H1 (cell line): Measurements from ENCODE around the gene TMEM116. TPM values are rescaled to one million over a fixed set of nuclear protein-coding genes. Genes with fewer than 3 reads are reported as not detected.

Source experiments
- CTCF ChIA-PET: fragments of 300-600 bp; sonication (Branson Sonifier 250); formaldehyde crosslinking; loops from one replicate; lab custom pipeline; 2021; ENCODE audit not compliant: partially characterized antibody; lab: Charles Lee
- POLR2A ChIA-PET: fragments of 300-600 bp; sonication (Branson Sonifier 250); formaldehyde crosslinking; loops from one replicate; lab custom pipeline; 2021; ENCODE audit warnings: inconsistent platforms; ENCODE audit not compliant: partially characterized antibody; lab: Charles Lee
- DNase-seq, 2 experiments: peaks; one replicate each; pipeline versions ENCODE4 v3.0.0 to v3.0.0-alpha.2; 2010 to 2022; ENCODE audit warnings: low spot score in 2 of 2, low read depth in 1 of 2, mixed read lengths in 1 of 2
- FAIRE-seq: peaks from 2 replicates; lab custom pipeline; 2011; peaks lifted over from hg19 to GRCh38; lab: Jason Lieb, UNC
- H2AFZ ChIP-seq: 2 replicates; pipeline ENCODE4 v1.8.1; 2012; ENCODE audit warnings: low read length, inconsistent platforms
- H2AK5ac ChIP-seq: 2 replicates; pipeline ENCODE4 v1.6.1; 2013; ENCODE audit warnings: low read depth, low read length
- H2BK120ac ChIP-seq: replicated peaks from 2 replicates; pipeline ENCODE3; 2013; ENCODE audit warnings: low read depth, low read length, inconsistent platforms
- H2BK12ac ChIP-seq: 2 replicates; pipeline ENCODE4 v1.6.1; 2013; ENCODE audit warnings: low read depth, low read length
- H2BK15ac ChIP-seq: 2 replicates; pipeline ENCODE4 v1.6.1; 2013; ENCODE audit warnings: low read length
- H2BK20ac ChIP-seq: 2 replicates; pipeline ENCODE4 v1.6.1; 2013; ENCODE audit warnings: low read length
- H2BK5ac ChIP-seq: 2 replicates; pipeline ENCODE4 v1.6.1; 2013; ENCODE audit warnings: low read depth, low read length
- H3K14ac ChIP-seq: 2 replicates; pipeline ENCODE4 v1.6.1; 2013; ENCODE audit warnings: inconsistent platforms; ENCODE audit not compliant: insufficient read length
- H3K18ac ChIP-seq: 2 replicates; pipeline ENCODE4 v1.6.1; 2013; ENCODE audit warnings: low read length; ENCODE audit errors: extremely low read depth
- H3K23ac ChIP-seq: 2 replicates; pipeline ENCODE4 v1.6.1; 2013; ENCODE audit warnings: inconsistent platforms; ENCODE audit not compliant: insufficient read length
- H3K23me2 ChIP-seq: 2 replicates; pipeline ENCODE4 v1.6.1; 2013; ENCODE audit warnings: low read depth, low read length
- H3K27ac ChIP-seq: 2 replicates; pipeline ENCODE4 v1.6.1; 2011; ENCODE audit warnings: low read depth, low read length, inconsistent platforms
- H3K27me3 ChIP-seq, 4 experiments: replicated peaks in 1 of 4; 1 replicate in 1 of 4; 2 replicates in 3 of 4; pipeline versions ENCODE4 v1.6.1 to v1.8.1; 2011 to 2013; ENCODE audit warnings: low read length in 3 of 4, mild to moderate bottlenecking in 3 of 4, inconsistent platforms in 2 of 4, mixed read lengths in 2 of 4, moderate library complexity in 1 of 4; ENCODE audit not compliant: control insufficient read depth in 3 of 4, insufficient read depth in 3 of 4; ENCODE audit errors: extremely low read depth in 1 of 4
- H3K36me3 ChIP-seq, 4 experiments: 2 replicates each; pipeline versions ENCODE4 v1.6.1 to v1.8.1; 2011 to 2013; ENCODE audit warnings: mild to moderate bottlenecking in 4 of 4, low read length in 3 of 4, moderate library complexity in 2 of 4, control low read depth in 1 of 4, inconsistent platforms in 1 of 4; ENCODE audit not compliant: insufficient read depth in 4 of 4, control insufficient read depth in 2 of 4
- H3K4ac ChIP-seq: replicated peaks from 2 replicates; pipeline ENCODE3; 2013; ENCODE audit warnings: low read length, low read depth, mixed read lengths, inconsistent platforms; ENCODE audit not compliant: insufficient read length
- H3K4me1 ChIP-seq, 4 experiments: replicated peaks in 1 of 4; 1 replicate in 1 of 4; 2 replicates in 3 of 4; pipeline versions ENCODE4 v1.6.1 to v1.8.1; 2011 to 2013; ENCODE audit warnings: low read length in 3 of 4, inconsistent platforms in 2 of 4, mixed read lengths in 1 of 4; ENCODE audit not compliant: insufficient read depth in 4 of 4, control insufficient read depth in 3 of 4
- H3K4me2 ChIP-seq, 2 experiments: 2 replicates each; pipeline versions ENCODE4 v1.6.1 to v1.8.1; 2011 to 2013; ENCODE audit warnings: low read depth in 2 of 2, low read length in 2 of 2, control low read depth in 1 of 2, inconsistent platforms in 1 of 2, mild to moderate bottlenecking in 1 of 2; ENCODE audit not compliant: insufficient read depth in 1 of 2
- H3K4me3 ChIP-seq, 4 experiments: fragments of 200-600, 300-600 bp in 1 of 4; sonication (generic), shearing (Covaris generic), sonication (Bioruptor Twin) in 1 of 4; 2 replicates each; pipeline versions ENCODE4 v1.5.1 to v1.8.1; 2011 to 2016; ENCODE audit warnings: low read length in 4 of 4, low read depth in 3 of 4, control low read depth in 2 of 4, inconsistent platforms in 2 of 4, mild to moderate bottlenecking in 2 of 4, mixed read lengths in 1 of 4, moderate library complexity in 1 of 4; ENCODE audit not compliant: insufficient read depth in 2 of 4; ENCODE audit errors: extremely low read depth in 1 of 4
- H3K56ac ChIP-seq: replicated peaks from 2 replicates; pipeline ENCODE3; 2013; ENCODE audit warnings: low read depth, mild to moderate bottlenecking, mixed read lengths, low read length, inconsistent platforms; ENCODE audit not compliant: insufficient read length
- H3K79me1 ChIP-seq: 2 replicates; pipeline ENCODE4 v1.6.1; 2013; ENCODE audit warnings: low read depth, low read length, control low read depth
- H3K79me2 ChIP-seq, 2 experiments: 2 replicates each; pipeline versions ENCODE4 v1.6.1 to v1.8.1; 2012 to 2013; ENCODE audit warnings: low read length in 2 of 2, mild to moderate bottlenecking in 2 of 2, inconsistent platforms in 1 of 2; ENCODE audit not compliant: insufficient read depth in 2 of 2, control insufficient read depth in 1 of 2
- H3K9ac ChIP-seq, 4 experiments: replicated peaks in 1 of 4; 1 replicate in 1 of 4; 2 replicates in 3 of 4; pipeline versions ENCODE4 v1.6.1 to v1.8.1; 2011 to 2013; ENCODE audit warnings: low read depth in 3 of 4, low read length in 3 of 4, control low read depth in 2 of 4, mild to moderate bottlenecking in 2 of 4, moderate library complexity in 2 of 4, inconsistent platforms in 1 of 4; ENCODE audit errors: extremely low read depth in 1 of 4
- H3K9me3 ChIP-seq, 2 experiments: 2 replicates each; pipeline versions ENCODE4 v1.6.1 to v1.8.1; 2012 to 2013; ENCODE audit warnings: mild to moderate bottlenecking in 2 of 2, moderate library complexity in 2 of 2, control low read depth in 1 of 2, inconsistent platforms in 1 of 2, low read depth in 1 of 2, low read length in 1 of 2, mixed read lengths in 1 of 2; ENCODE audit not compliant: insufficient read depth in 2 of 2
- H4K20me1 ChIP-seq, 2 experiments: replicated peaks in 1 of 2; 2 replicates each; pipeline versions ENCODE3 to v1.8.1; 2011 to 2013; ENCODE audit warnings: inconsistent platforms in 2 of 2, low read length in 2 of 2, mild to moderate bottlenecking in 1 of 2; ENCODE audit not compliant: insufficient read depth in 2 of 2, control insufficient read depth in 1 of 2
- H4K5ac ChIP-seq: 2 replicates; pipeline ENCODE4 v1.6.1; 2013; ENCODE audit warnings: low read length, low read depth, mixed read lengths, inconsistent platforms; ENCODE audit not compliant: insufficient read length
- H4K8ac ChIP-seq: 2 replicates; pipeline ENCODE4 v1.8.0; 2013; ENCODE audit warnings: mild to moderate bottlenecking, moderate library complexity, low read length, inconsistent platforms; ENCODE audit not compliant: insufficient read depth; ENCODE audit errors: extremely low read depth
- H4K91ac ChIP-seq: replicated peaks from 2 replicates; pipeline ENCODE3; 2013; ENCODE audit warnings: low read length, mixed read lengths, inconsistent platforms; ENCODE audit not compliant: insufficient read length
- BACH1 ChIP-seq: IDR thresholded peaks from 2 replicates; pipeline ENCODE4 v1.6.1; 2012; ENCODE audit warnings: low read length, improper control_type of control experiment
- EGR1 ChIP-seq: IDR thresholded peaks from 2 replicates; pipeline ENCODE4 v1.6.1; 2011; ENCODE audit warnings: low read depth, low read length, borderline replicate concordance
- HDAC2 ChIP-seq, 2 experiments: fragments of 300-600 bp in 1 of 2; sonication (generic) in 1 of 2; IDR thresholded peaks; 2 replicates each; pipeline ENCODE4 v1.6.1; 2011 to 2012; ENCODE audit warnings: low read depth in 2 of 2, low read length in 2 of 2, mild to moderate bottlenecking in 2 of 2, moderate library complexity in 2 of 2, borderline replicate concordance in 1 of 2, inconsistent platforms in 1 of 2
- MAX ChIP-seq: IDR thresholded peaks from 2 replicates; pipeline ENCODE4 v1.6.1; 2012; ENCODE audit warnings: inconsistent platforms
- POLR2A ChIP-seq, 2 experiments: IDR thresholded peaks; 1 replicate in 1 of 2; 2 replicates in 1 of 2; pipeline ENCODE4 v1.6.1; 2011; ENCODE audit warnings: low read depth in 2 of 2, low read length in 2 of 2, mild to moderate bottlenecking in 2 of 2; ENCODE audit errors: control extremely low read depth in 1 of 2
- POLR2AphosphoS5 ChIP-seq: IDR thresholded peaks from 2 replicates; pipeline ENCODE4 v1.6.1; 2011; ENCODE audit warnings: low read depth, low read length
- RAD21 ChIP-seq, 2 experiments: IDR thresholded peaks in 1 of 2; conservative IDR thresholded peaks in 1 of 2; 2 replicates each; pipeline ENCODE4 v1.6.1; 2011; ENCODE audit warnings: low read depth in 2 of 2, low read length in 2 of 2, improper control_type of control experiment in 1 of 2, inconsistent platforms in 1 of 2, mild to moderate bottlenecking in 1 of 2, moderate library complexity in 1 of 2
- SP2 ChIP-seq: IDR thresholded peaks from 2 replicates; pipeline ENCODE4 v1.6.1; 2012; ENCODE audit warnings: mild to moderate bottlenecking, low read length, inconsistent platforms
- SUZ12 ChIP-seq: fragments of 200-600 bp; sonication (generic); IDR thresholded peaks from 2 replicates; pipeline ENCODE4 v1.6.1; 2012; ENCODE audit warnings: mild to moderate bottlenecking, inconsistent platforms, low read length, moderate library complexity, mixed read lengths
- WGBS, 2 experiments: shearing (Covaris generic) in 1 of 2; methylation state at CpG; one replicate each; pipeline versions ENCODE4 v1.1.6 to v1.1.7; 2013 to 2015; ENCODE audit warnings: low lambda C conversion rate in 2 of 2, mixed read lengths in 2 of 2, inconsistent platforms in 1 of 2, low coverage in 1 of 2, missing lambda C conversion rate in 1 of 2; ENCODE audit not compliant: insufficient replicate concordance in 2 of 2, insufficient coverage in 1 of 2, insufficient read length in 1 of 2; ENCODE audit errors: extremely low coverage in 1 of 2, missing lambda C conversion rate in 1 of 2; 5-methylcytosine and 5-hydroxymethylcytosine counted together
- polyA plus RNA-seq, 7 experiments: library from polyadenylated mRNA; depleted of rRNA in 3 of 7; stranded (reverse) in 5 of 7; unstranded in 2 of 7; fragments of >200 nt in 5 of 7; fragments of 200-250 nt in 2 of 7; gene quantifications; 1 replicate in 5 of 7; 2 replicates in 1 of 7; 4 replicates in 1 of 7; pipeline versions ENCODE4 v1.2.1 to v1.2.3, GENCODE V29; 2011 to 2013; ENCODE audit warnings: missing spikeins in 2 of 7, mixed read lengths in 2 of 7
- total RNA-seq: library from RNA; stranded (reverse); fragmentation: NEBNext Ultra II Directional; extraction: Animal tissue kit (Norgen Biotek cat#: 25700); gene quantifications from 2 replicates; pipeline ENCODE4 v1.2.1, GENCODE V29; 2021

The TMEM116 gene
- total and polyA plus RNA-seq, 2 of the 8 experiments (the other 6 are each of a cell fraction or from before 2014, with no cell fraction given), result 8.1 to 25.2 TPM

- no peak overlapping the region for H4K91ac ChIP-seq
- H4K5ac ChIP-seq, result no peak overlapping the region
- H2AFZ ChIP-seq, result no peak overlapping the region
- H3K9me3 ChIP-seq, result no peaks in the 10 kb centered on the region
- H3K9ac ChIP-seq, result no peak overlapping the region
- CTCF ChIA-PET, result interaction anchor here (0.5 to 1.2 kb wide), 3 partner anchors 11 to 1116 kb away, joined by 3 to 4 read pairs (median 3); no protein-coding TSS in a partner anchor
- H3K4me3 ChIP-seq, result no peak overlapping the region
- TF ChIP-seq SUZ12 (no peak), POLR2A (IDR thresholded peaks at IDR 0.05; ENCODE audit: control extremely low read depth in 1 of 2, low read depth in 2 of 2, low read length in 2 of 2) (no peak), EGR1 (no peak), MAX (no peak), BACH1 (no peak), POLR2AphosphoS5 (no peak), HDAC2 (IDR thresholded peaks at IDR 0.05; ENCODE audit: borderline replicate concordance in 1 of 2, low read depth in 2 of 2, low read length in 2 of 2) (no peak), RAD21 (IDR thresholded peaks at IDR 0.05 in 1 of 2, conservative IDR thresholded peaks at IDR 0.05 in 1 of 2; ENCODE audit: low read depth in 2 of 2, low read length in 2 of 2) (no peak), SP2 (no peak)
- H2BK20ac ChIP-seq, result no peak overlapping the region
- no peaks in the 10 kb centered on the region for H3K4me1 ChIP-seq
- H2BK15ac ChIP-seq, result no peak overlapping the region
- H4K20me1 ChIP-seq, result no peaks in the 10 kb centered on the region
- POLR2A ChIA-PET, result interaction anchor here (0.8 to 1.5 kb wide), 2 partner anchors 32 to 39 kb away, joined by 3 to 5 read pairs; partner anchors contain the start of genes ERP29 and TMEM116
- no peaks in the 10 kb centered on the region for H3K27me3 ChIP-seq
- H3K4me2 ChIP-seq, result no peak overlapping the region
- no peaks in the 10 kb centered on the region for H3K36me3 ChIP-seq
- no peak overlapping the region for H3K4ac ChIP-seq
- no peak overlapping the region for H2BK120ac ChIP-seq
- H3K56ac ChIP-seq, result no peak overlapping the region
- no peak overlapping the region for H3K27ac ChIP-seq
- H3K18ac ChIP-seq, result no peak overlapping the region
- no peak overlapping the region for H2AK5ac ChIP-seq
- no peak overlapping the region for H2BK5ac ChIP-seq
- FAIRE-seq, result no peak
- no peaks in the 10 kb centered on the region for H3K79me1 ChIP-seq
- H2BK12ac ChIP-seq, result no peak overlapping the region
- DNase-seq, result no peak
- 86% methylated on average over 5 of the region's 5 CpGs; no CpG with 5 or more reads in 1 of the 2 experiments for WGBS, 2 experiments
- H3K14ac ChIP-seq, result no peak overlapping the region
- no peak overlapping the region for H3K23ac ChIP-seq
- no peaks in the 10 kb centered on the region for H3K79me2 ChIP-seq
- H3K23me2 ChIP-seq, result no peaks in the 10 kb centered on the region
- H4K8ac ChIP-seq, result no peak overlapping the region
These were observed 32.4 kb downstream of the TMEM116 start for GRCh38 chr12:111980598-111980997.
